Stimulated activated CD8-positive, alpha-beta memory T cell treated with anti-CD3 and anti-CD28 coated beads, Interleukin-15, amount 100 ng/mL, for 24 hours (primary cell): ENCODE measurements around the gene BEAN1.

Source experiments
- DNase-seq: peaks from one replicate; pipeline ENCODE4 v3.0.0-alpha.2; 2020; ENCODE audit warnings: low read depth

Gene BEAN1

GRCh38 chr16:66427036-66427860, at the start of gene BEAN1:
BEAN1 (plus strand) TSS chr16:66427295; CDS start chr16:66437677, 10,382 bp downstream.
- DNase-seq, result no peak

DNA sequence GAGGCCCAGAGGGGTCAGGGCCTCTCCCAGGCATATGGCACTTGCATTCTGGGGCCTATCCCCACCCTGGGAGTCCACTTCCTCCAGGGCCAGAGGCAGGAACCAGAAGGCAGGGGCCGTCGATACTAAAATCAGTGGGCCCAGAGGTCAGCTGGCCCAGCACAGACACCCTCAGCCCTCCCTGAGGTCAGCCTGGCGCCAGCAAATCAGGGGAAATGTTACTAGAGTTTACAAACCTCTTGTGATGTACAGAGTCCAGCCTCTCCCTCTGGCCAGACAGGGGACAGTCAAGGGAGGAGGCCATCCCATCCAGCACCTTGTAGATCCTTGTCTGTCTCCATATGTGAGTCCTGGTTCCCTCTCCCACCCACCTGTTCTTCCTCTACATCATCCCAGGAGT, 49.8 kb upstream of the BEAN1 start:
- no peak for DNase-seq

DNA sequence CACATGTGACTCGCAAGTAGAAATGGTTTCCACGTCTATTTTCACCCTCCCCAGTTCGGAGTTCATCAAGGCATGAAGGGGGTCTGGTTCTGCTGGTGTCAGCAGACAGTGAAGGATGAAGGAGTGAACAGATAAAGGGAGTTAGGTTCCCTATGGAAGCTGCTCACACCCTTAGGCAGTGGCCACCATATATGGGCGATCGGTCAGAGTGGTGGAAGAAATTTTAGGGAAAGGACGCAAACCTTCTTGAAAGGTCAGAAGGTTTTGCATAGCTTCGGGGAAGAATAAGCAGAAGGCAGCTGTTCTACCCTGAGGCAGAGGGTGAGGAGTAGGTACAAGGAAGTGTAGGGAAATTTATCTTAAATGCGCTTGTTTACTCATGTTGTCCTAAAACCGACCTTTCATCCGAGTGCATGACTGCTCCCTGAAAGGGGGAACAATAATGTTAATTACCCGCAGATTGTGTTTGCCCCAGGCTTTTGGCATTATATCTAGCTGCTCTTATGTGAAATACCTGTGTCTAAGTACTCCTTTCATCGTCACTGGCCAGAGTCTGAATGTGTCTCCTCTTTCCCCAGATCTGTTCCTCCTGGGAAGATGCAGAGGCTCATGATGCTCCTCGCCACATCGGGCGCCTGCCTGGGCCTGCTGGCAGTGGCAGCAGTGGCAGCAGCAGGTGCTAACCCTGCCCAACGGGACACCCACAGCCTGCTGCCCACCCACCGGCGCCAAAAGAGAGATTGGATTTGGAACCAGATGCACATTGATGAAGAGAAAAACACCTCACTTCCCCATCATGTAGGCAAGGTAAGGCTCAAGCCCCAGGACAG, 48.1 kb upstream of the BEAN1 start:
- DNase-seq, result no peak

GRCh38 chr16:66379571-66379941, 47.5 kb upstream of the BEAN1 start:
- DNase-seq, result no peak

GRCh38 chr16:66380421-66380820, 46.7 kb upstream of the BEAN1 start:
- DNase-seq, result no peak

DNA sequence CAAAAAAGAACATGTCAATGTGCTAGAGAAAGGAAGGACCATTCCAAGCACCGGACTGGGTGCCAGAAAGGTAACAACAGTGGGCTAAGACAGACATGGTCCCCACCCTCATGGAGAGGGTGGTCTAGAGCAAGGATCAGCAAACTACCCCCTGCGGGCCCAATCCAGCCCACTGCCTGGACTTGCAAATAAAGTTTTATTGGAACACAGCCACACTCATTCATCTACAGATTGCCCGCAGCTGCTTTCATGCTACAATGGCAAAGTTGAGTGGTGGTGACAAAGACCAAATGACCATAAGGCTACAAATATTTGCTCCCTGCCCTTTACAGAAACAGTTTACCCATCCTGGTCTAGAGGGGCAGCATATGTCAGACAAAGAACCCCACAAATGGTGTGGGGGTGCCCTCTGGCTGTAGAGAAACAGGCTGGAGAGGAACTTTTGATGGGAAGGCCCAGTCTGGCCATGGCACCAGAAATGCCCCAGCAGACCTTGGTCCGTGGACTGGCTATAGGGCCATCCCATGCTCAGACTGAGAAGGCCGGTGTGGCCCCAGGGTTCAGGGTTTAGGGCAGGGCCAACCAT, 45.4 kb upstream of the BEAN1 start:
- DNase-seq, result no peak

- no peak for DNase-seq
Measured at GRCh38 chr16:66382171-66382965, 44.7 kb upstream of the BEAN1 start.

- no peak for DNase-seq
Measured at GRCh38 chr16:66382966-66383299, 44.2 kb upstream of the BEAN1 start.

GRCh38 chr16:66383551-66383950, 43.5 kb upstream of the BEAN1 start:
- DNase-seq, result no peak

GRCh38 chr16:66385415-66385814, 41.7 kb upstream of the BEAN1 start:
- no peak for DNase-seq

- no peak for DNase-seq
Measured at GRCh38 chr16:66386629-66387622, 40.2 kb upstream of the BEAN1 start.

DNA sequence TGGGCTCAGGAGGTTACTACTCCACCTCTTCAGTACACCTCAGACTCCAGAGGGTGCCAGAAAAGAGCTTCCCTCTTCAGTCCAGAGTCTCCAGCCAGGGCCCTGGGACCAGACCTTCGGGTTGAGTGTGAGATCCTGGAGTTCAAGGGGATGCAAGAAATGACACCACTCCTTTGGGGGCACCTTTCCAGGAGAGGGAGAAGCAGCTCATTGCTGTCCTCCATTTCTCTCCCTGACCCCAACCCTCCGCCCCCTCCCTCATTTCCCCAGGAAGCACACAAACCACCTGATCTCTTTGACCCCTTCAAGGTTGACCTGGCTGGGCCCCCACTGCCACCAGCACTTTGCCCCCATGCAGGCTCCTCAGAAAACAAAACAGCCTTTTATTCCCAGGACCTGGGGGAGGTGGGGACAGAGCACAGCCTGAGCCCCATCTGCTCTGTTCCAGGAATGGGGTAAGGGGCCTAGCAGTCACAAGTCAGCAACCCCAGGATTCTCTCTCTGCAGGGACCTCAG, 39.2 kb upstream of the BEAN1 start:
- DNase-seq, result no peak

- DNase-seq, result no peak
Measured at GRCh38 chr16:66388350-66389139, 38.5 kb upstream of the BEAN1 start.

DNA sequence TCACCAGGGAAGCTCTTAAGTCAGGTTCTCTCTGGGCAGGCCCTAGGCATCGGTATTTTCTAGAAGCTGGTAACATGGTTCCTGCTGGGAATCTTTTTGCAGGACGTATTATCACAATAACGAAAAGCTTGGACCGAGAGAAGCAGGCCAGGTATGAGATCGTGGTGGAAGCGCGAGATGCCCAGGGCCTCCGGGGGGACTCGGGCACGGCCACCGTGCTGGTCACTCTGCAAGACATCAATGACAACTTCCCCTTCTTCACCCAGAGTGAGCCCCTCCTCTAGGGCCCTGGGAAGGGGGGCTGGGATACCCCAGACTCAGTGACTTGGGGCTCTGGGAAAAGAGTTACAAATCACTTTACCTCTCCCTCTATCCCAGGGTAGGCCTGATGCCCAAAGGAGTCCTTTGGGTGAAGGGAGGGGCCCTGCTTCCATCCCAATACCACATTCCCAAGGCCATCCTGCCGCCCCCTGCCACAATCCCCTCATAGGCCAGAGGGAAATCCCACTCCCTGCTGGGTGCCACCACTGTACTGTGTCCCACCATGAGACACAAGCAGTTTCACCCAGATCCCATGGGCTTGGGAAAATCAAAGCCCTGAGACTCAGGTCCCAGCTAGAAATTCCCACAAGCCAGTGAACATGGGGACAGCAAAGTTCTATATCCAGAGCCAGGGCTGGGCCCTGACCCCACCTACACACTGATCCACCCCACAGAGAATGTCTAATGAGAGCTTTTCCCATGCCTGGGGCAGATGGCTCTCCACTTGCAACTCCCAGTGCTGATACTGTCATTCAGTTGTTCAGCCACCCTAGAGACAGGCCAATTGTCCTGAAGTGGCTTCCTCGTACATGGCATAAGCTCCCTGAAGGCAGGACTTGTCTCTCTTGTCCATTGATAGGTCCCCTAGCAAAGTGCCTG, 37.6 kb upstream of the BEAN1 start:
- DNase-seq, result no peak

- no peak for DNase-seq
Measured at GRCh38 chr16:66390346-66391108, 36.6 kb upstream of the BEAN1 start.

DNA sequence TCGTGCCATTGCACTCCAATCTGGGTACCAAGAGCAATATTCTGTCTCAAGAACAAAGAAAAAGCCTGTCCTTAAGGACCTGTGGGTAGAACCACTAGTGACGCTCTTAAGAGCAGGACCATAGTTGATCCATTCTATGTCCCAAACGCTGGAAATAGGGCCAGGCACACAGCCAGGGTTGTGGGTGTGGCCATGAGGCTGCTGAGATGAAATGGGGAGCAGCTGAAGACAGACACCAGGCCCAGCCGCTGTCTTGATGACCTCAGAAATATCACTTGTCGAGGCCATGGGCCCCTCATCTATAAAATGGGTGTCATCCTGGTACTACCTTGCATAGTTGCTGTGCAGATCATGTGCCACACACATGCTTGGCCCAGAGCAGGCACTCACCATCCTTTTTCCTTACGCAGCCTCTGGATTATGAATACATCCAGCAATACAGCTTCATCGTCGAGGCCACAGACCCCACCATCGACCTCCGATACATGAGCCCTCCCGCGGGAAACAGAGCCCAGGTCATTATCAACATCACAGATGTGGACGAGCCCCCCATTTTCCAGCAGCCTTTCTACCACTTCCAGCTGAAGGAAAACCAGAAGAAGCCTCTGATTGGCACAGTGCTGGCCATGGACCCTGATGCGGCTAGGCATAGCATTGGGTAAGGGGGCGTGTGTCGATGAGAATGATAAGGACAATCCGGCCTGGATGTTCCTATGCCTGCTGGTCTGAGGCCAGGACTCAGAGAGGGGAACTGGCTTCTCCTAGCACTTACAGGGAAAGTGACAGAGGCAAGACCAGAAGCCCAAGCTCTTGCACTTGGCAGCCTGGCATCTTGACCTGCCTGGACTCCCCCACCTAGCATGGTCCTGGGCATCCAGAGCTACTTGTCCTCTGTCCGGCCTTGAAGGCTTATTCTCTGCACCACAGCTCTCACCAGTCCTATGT, 35.1 kb upstream of the BEAN1 start:
- no peak for DNase-seq
